Astrocyte (in vitro differentiated cells and primary cell): Measurements from ENCODE around the gene FUNDC2. TPM values are rescaled to one million over a fixed set of nuclear protein-coding genes. Genes with fewer than 3 reads are reported as not detected.

Source experiments
- DNase-seq: peaks from one replicate; pipeline ENCODE4 v3.0.0-alpha.2; 2010; ENCODE audit warnings: low read depth
- FAIRE-seq: peaks from 2 replicates; lab custom pipeline; 2011; peaks lifted over from hg19 to GRCh38; lab: Jason Lieb, UNC
- H2AFZ ChIP-seq: 2 replicates; pipeline ENCODE4 v1.6.0; 2012; ENCODE audit warnings: low read depth, low read length, inconsistent platforms
- H3K27ac ChIP-seq: 2 replicates; pipeline ENCODE4 v1.5.1; 2011; ENCODE audit warnings: low read depth, low read length, inconsistent platforms
- H3K27me3 ChIP-seq: 2 replicates; pipeline ENCODE4 v1.6.0; 2011; ENCODE audit warnings: low read length, inconsistent platforms; ENCODE audit not compliant: insufficient read depth
- H3K36me3 ChIP-seq: 2 replicates; pipeline ENCODE4 v1.5.1; 2011; ENCODE audit warnings: low read length, inconsistent platforms; ENCODE audit not compliant: insufficient read depth
- H3K4me1 ChIP-seq: 2 replicates; pipeline ENCODE4 v1.5.1; 2011; ENCODE audit warnings: low read length, inconsistent platforms; ENCODE audit not compliant: insufficient read depth
- H3K4me2 ChIP-seq: 2 replicates; pipeline ENCODE4 v1.6.0; 2012; ENCODE audit warnings: low read length, inconsistent platforms
- H3K4me3 ChIP-seq: 2 replicates; pipeline ENCODE4 v1.5.1; 2011; ENCODE audit warnings: low read depth, mild to moderate bottlenecking, low read length, inconsistent platforms; ENCODE audit not compliant: insufficient read depth
- H3K79me2 ChIP-seq: 2 replicates; pipeline ENCODE4 v1.6.0; 2012; ENCODE audit warnings: mild to moderate bottlenecking, low read length, inconsistent platforms; ENCODE audit not compliant: insufficient read depth
- H3K9ac ChIP-seq: 2 replicates; pipeline ENCODE4 v1.6.0; 2012; ENCODE audit warnings: mild to moderate bottlenecking, low read length, inconsistent platforms
- H3K9me3 ChIP-seq: 2 replicates; pipeline ENCODE4 v1.5.1; 2012; ENCODE audit warnings: low read depth, mild to moderate bottlenecking, low read length, inconsistent platforms; ENCODE audit not compliant: insufficient read depth
- H4K20me1 ChIP-seq: 2 replicates; pipeline ENCODE4 v1.6.0; 2012; ENCODE audit warnings: low read length, inconsistent platforms; ENCODE audit not compliant: insufficient read depth
- H3K27ac Mint-ChIP-seq: one replicate; pipeline ENCODE4 v1.8.0; 2021; ENCODE audit warnings: mild to moderate bottlenecking, mixed read lengths; ENCODE audit not compliant: unreplicated experiment
- H3K27me3 Mint-ChIP-seq: one replicate; pipeline ENCODE4 v1.8.0; 2021; ENCODE audit warnings: low read depth, mixed read lengths; ENCODE audit not compliant: unreplicated experiment
- H3K36me3 Mint-ChIP-seq: one replicate; pipeline ENCODE4 v1.8.0; 2021; ENCODE audit warnings: low read depth, mixed read lengths; ENCODE audit not compliant: unreplicated experiment
- H3K4me1 Mint-ChIP-seq: one replicate; pipeline ENCODE4 v1.8.0; 2021; ENCODE audit warnings: low read depth, mixed read lengths; ENCODE audit not compliant: unreplicated experiment
- H3K4me3 Mint-ChIP-seq: one replicate; pipeline ENCODE4 v1.8.0; 2021; ENCODE audit warnings: mild to moderate bottlenecking, moderate library complexity, mixed read lengths; ENCODE audit not compliant: unreplicated experiment
- H3K9me3 Mint-ChIP-seq: one replicate; pipeline ENCODE4 v1.8.0; 2021; ENCODE audit warnings: mild to moderate bottlenecking, mixed read lengths; ENCODE audit not compliant: unreplicated experiment
- EZH2 ChIP-seq: IDR thresholded peaks from 2 replicates; pipeline ENCODE4 v1.6.1; 2012; ENCODE audit warnings: mild to moderate bottlenecking, low read length, inconsistent platforms; ENCODE audit not compliant: insufficient read depth
- total RNA-seq: library from RNA; stranded (reverse); gene quantifications from 2 replicates; pipeline ENCODE4 v1.2.1, GENCODE V29; 2021
- TF ChIP-seq, protein P1 (sequence below): IDR thresholded peaks from 2 replicates; pipeline ENCODE4 v1.5.1; 2011; ENCODE audit warnings: low read depth, mild to moderate bottlenecking, inconsistent platforms, low read length, moderate library complexity; ENCODE audit not compliant: insufficient read depth

FUNDC2 gene
- total RNA-seq, 1 donor from 2014 or later = 49.5 TPM

DNA sequence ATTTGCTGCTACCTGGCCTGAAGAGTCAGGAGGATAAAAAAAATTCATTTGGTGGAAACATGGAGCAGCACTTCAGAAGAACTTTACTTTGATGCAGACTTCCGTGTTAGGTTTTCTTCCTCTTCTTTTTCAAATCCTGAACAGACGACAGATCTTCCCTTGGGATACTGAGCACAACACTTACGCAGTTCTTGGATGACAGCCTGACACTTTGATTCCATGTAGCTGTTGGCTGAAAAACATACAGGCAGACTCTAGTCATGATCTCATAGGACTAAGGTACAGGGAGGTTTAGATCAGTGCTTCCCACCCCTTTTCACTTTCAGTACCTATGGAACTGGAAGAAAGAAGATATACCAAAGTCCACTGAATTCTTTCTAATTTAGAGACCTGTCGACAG is 35.1 kb downstream of the FUNDC2 start:
- FAIRE-seq = peak; percentile 92
- no peaks in the 10 kb centered on the region for H4K20me1 ChIP-seq
- H3K4me3 ChIP-seq = no peak overlapping the region
- H2AFZ ChIP-seq = no peak overlapping the region
- H3K27me3 ChIP-seq = no peaks in the 10 kb centered on the region
- H3K9me3 Mint-ChIP-seq = no peaks in the 10 kb centered on the region
- H3K4me1 Mint-ChIP-seq = peaks cover 10% of the 10 kb centered on the region
- no peaks in the 10 kb centered on the region for H3K27me3 Mint-ChIP-seq
- peaks cover 3% of the 10 kb centered on the region for H3K36me3 Mint-ChIP-seq
- TF ChIP-seq EZH2 = no peak
- TF ChIP-seq, protein P1, sequence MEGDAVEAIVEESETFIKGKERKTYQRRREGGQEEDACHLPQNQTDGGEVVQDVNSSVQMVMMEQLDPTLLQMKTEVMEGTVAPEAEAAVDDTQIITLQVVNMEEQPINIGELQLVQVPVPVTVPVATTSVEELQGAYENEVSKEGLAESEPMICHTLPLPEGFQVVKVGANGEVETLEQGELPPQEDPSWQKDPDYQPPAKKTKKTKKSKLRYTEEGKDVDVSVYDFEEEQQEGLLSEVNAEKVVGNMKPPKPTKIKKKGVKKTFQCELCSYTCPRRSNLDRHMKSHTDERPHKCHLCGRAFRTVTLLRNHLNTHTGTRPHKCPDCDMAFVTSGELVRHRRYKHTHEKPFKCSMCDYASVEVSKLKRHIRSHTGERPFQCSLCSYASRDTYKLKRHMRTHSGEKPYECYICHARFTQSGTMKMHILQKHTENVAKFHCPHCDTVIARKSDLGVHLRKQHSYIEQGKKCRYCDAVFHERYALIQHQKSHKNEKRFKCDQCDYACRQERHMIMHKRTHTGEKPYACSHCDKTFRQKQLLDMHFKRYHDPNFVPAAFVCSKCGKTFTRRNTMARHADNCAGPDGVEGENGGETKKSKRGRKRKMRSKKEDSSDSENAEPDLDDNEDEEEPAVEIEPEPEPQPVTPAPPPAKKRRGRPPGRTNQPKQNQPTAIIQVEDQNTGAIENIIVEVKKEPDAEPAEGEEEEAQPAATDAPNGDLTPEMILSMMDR = no peak
- peaks cover 7% of the 10 kb centered on the region for H3K4me1 ChIP-seq
- H3K27ac Mint-ChIP-seq = no peak overlapping the region
- H3K36me3 ChIP-seq = no peaks in the 10 kb centered on the region
- no peak for DNase-seq
- no peak overlapping the region for H3K4me3 Mint-ChIP-seq
- no peaks in the 10 kb centered on the region for H3K9me3 ChIP-seq
- no peak overlapping the region for H3K9ac ChIP-seq
- H3K4me2 ChIP-seq = no peak overlapping the region
- peaks cover 10% of the 10 kb centered on the region for H3K79me2 ChIP-seq
- no peak overlapping the region for H3K27ac ChIP-seq

DNA sequence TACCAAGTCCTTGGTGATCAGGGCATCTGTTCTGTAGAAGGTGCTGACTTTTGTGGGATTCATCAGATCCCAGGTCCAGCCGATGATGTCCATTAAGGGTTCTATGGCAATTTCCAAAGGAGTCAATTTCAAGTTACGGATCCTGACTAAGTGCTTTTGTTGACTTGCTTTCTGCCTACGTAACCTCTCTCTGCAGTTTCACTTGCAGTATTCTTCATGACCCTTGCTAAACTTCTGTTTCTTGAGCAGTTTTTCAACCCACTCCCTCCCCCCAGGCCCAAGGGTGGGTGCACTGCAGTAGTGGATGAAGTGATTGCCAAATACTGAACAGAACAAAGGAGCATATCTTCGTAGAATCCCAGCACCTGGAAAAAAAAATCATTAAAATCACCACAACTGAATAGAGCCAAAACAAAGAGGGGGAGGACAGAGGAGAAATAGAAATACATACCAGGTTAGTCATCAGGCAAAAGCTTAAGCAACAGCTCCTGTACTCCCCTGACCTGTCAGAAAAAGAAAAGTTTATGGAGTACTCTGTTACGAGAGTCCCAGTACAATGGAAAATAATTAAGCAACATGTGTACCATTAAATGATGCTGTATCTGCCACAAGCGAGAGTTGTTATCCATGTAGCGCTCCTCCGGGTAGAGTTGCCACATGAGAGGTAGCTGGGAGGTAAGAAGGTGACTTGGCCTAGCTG is 38.5 kb downstream of the FUNDC2 start:
- Histone ChIP-seq H3K4me1 (peaks cover 20% of the 10 kb centered on the region), H4K20me1 (no peaks in the 10 kb centered on the region), H3K79me2 (peaks cover 36% of the 10 kb centered on the region), H3K4me3 (no peak overlapping the region), H3K27me3 (no peaks in the 10 kb centered on the region), H2AFZ (no peak overlapping the region), H3K27ac (peak overlapping the region; percentile 12), H3K9me3 (no peaks in the 10 kb centered on the region), H3K36me3 (no peaks in the 10 kb centered on the region), H3K4me2 (peak overlapping the region; percentile 76), H3K9ac (peak overlapping the region; percentile 30)
- H3K4me1 Mint-ChIP-seq = peaks cover 17% of the 10 kb centered on the region
- peak; percentile 64 for DNase-seq
- H3K27ac Mint-ChIP-seq = peak overlapping the region; percentile 42
- H3K36me3 Mint-ChIP-seq = no peaks in the 10 kb centered on the region
- TF ChIP-seq, protein P1 = no peak
- TF ChIP-seq EZH2 = no peak
- no peaks in the 10 kb centered on the region for H3K9me3 Mint-ChIP-seq
- H3K27me3 Mint-ChIP-seq = no peaks in the 10 kb centered on the region
- no peak overlapping the region for H3K4me3 Mint-ChIP-seq
- no peak for FAIRE-seq

DNA sequence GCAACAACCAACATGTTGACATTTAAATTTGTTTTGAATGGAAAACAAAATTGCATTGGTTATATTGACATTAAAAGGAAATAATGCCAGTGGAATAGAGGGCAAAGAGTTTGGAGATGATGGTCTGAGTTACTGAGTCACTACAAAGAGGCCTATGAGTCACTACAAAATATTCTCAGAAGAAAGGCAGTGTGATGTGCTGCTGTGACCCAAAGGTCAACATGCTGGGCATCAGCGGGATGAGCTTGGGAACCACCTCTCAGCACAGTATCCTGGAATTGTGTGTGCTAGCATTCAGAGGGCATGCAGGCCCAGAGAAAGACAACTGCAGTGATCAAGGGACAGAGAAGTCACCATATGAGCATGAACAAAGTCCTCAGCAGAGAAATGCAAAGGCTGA is 41.5 kb downstream of the FUNDC2 start:
- Mint-ChIP-seq H3K9me3 (no peaks in the 10 kb centered on the region), H3K4me1 (peaks cover 17% of the 10 kb centered on the region), H3K27me3 (no peaks in the 10 kb centered on the region), H3K36me3 (no peaks in the 10 kb centered on the region), H3K4me3 (no peak overlapping the region), H3K27ac (no peak overlapping the region)
- H3K9ac ChIP-seq = no peak overlapping the region
- peak; percentile 57 for DNase-seq
- H3K4me3 ChIP-seq = no peak overlapping the region
- H4K20me1 ChIP-seq = no peaks in the 10 kb centered on the region
- FAIRE-seq = no peak
- H3K27me3 ChIP-seq = no peaks in the 10 kb centered on the region
- H3K36me3 ChIP-seq = no peaks in the 10 kb centered on the region
- no peak overlapping the region for H2AFZ ChIP-seq
- H3K27ac ChIP-seq = peak overlapping the region; percentile 41
- peaks cover 56% of the 10 kb centered on the region for H3K79me2 ChIP-seq
- peak overlapping the region; percentile 47 for H3K4me2 ChIP-seq
- peaks cover 20% of the 10 kb centered on the region for H3K4me1 ChIP-seq
- H3K9me3 ChIP-seq = no peaks in the 10 kb centered on the region
- TF ChIP-seq, protein P1 = no peak
- TF ChIP-seq EZH2 = no peak
